Measurements from ENCODE around the gene IL1RAP.

IL1RAP gene

GRCh38 chr3:190526787-190527762 lies 13.2 kb downstream of the IL1RAP start:
- TF ChIP-seq CTCF (IDR thresholded peaks at IDR 0.05) = no peak

GRCh38 chr3:190528706-190529105 lies 14.8 kb downstream of the IL1RAP start:
- TF ChIP-seq CTCF (IDR thresholded peaks at IDR 0.05) = no peak

GRCh38 chr3:190531406-190531805 lies 17.5 kb downstream of the IL1RAP start:
- no peak for TF ChIP-seq CTCF (IDR thresholded peaks at IDR 0.05)

- no peak for TF ChIP-seq CTCF (IDR thresholded peaks at IDR 0.05)
Measured at GRCh38 chr3:190532731-190533203, 18.9 kb downstream of the IL1RAP start.

GRCh38 chr3:190533511-190534281 lies 19.8 kb downstream of the IL1RAP start:
- no peak for TF ChIP-seq CTCF (IDR thresholded peaks at IDR 0.05)

GRCh38 chr3:190534386-190534785 lies 20.5 kb downstream of the IL1RAP start:
- no peak for TF ChIP-seq CTCF (IDR thresholded peaks at IDR 0.05)

GRCh38 chr3:190534986-190535385 lies 21.1 kb downstream of the IL1RAP start:
- TF ChIP-seq CTCF (IDR thresholded peaks at IDR 0.05) = no peak
